HCT116 (cell line): ENCODE results near the gene PPM1H. TPM values are rescaled to one million over a fixed set of nuclear protein-coding genes. Genes with fewer than 3 reads are reported as not detected.

Source experiments
- ATAC-seq: fragments of 200-7000 bp; cut with Tn5 transposase; 2 replicates; pipeline ENCODE4 v1.9.1; 2020; ENCODE audit warnings: mild to moderate bottlenecking, moderate library complexity
- BruUV-seq: library from RNA; stranded (reverse); fragments of 400-500 nt; replicated peaks from 2 replicates; lab custom pipeline; 2021; lab: Mats Ljungman, UMichigan
- CTCF ChIA-PET: fragments of 300-600 bp; sonication (Branson Sonifier 250); formaldehyde crosslinking; loops from one replicate; lab custom pipeline; 2021; ENCODE audit warnings: antibody characterized with exemption; lab: Charles Lee
- POLR2A ChIA-PET: fragments of 300-600, 350-600 bp; sonication (Branson Sonifier 250); formaldehyde crosslinking; loops from one replicate; lab custom pipeline; 2021; ENCODE audit warnings: antibody characterized with exemption; lab: Charles Lee
- RAD21 ChIA-PET, 2 experiments: fragments of 300-600 bp; sonication (Branson Sonifier 250); formaldehyde crosslinking; loops; one replicate each; lab custom pipeline; 2023; ENCODE audit warnings: low total read pairs in 2 of 2; ENCODE audit not compliant: uncharacterized antibody in 2 of 2, unreplicated experiment in 2 of 2, low non-redundant PET in 1 of 2; lab: Charles Lee
- DNase-seq: peaks from one replicate; pipeline ENCODE4 v3.0.0-alpha.2; 2010; ENCODE audit warnings: low read depth, low spot score
- H2AFZ ChIP-seq: fragments of 200-600 bp; shearing (Covaris generic), sonication (generic); 2 replicates; pipeline ENCODE4 v1.6.1; 2017; ENCODE audit warnings: low read depth, mixed run types, mixed read lengths, antibody characterized with exemption, low read length; ENCODE audit not compliant: poor library complexity, severe bottlenecking
- H3K27ac ChIP-seq: 2 replicates; pipeline ENCODE4 v1.5.1; 2012; ENCODE audit warnings: low read depth, low read length
- H3K27me3 ChIP-seq: fragments of 200-600 bp; sonication (generic); 2 replicates; pipeline ENCODE4 v1.6.1; 2016; ENCODE audit warnings: mixed run types, low read length, mixed read lengths; ENCODE audit not compliant: insufficient read depth
- H3K36me3 ChIP-seq, 2 experiments: fragments of 200-500 bp in 1 of 2; fragments of 200-600 bp in 1 of 2; sonication (Bioruptor generic) in 1 of 2; sonication (generic) in 1 of 2; 2 replicates each; pipeline versions ENCODE4 v1.5.1 to v1.6.1; 2014 to 2016; ENCODE audit warnings: low read length in 2 of 2, inconsistent platforms in 1 of 2, mixed read lengths in 1 of 2, mixed run types in 1 of 2; ENCODE audit not compliant: insufficient read depth in 2 of 2, control insufficient read depth in 1 of 2
- H3K4me1 ChIP-seq, 2 experiments: fragments of 200-600 bp in 1 of 2; sonication (generic) in 1 of 2; 2 replicates each; pipeline versions ENCODE4 v1.5.1 to v1.6.1; 2012 to 2017; ENCODE audit warnings: low read length in 2 of 2, inconsistent platforms in 1 of 2, mild to moderate bottlenecking in 1 of 2, mixed read lengths in 1 of 2, mixed run types in 1 of 2, moderate library complexity in 1 of 2; ENCODE audit not compliant: insufficient read depth in 2 of 2, control insufficient read depth in 1 of 2
- H3K4me2 ChIP-seq: fragments of 200-600 bp; sonication (generic); 2 replicates; pipeline ENCODE4 v1.6.1; 2017; ENCODE audit warnings: mixed run types, low read length, mixed read lengths
- H3K4me3 ChIP-seq, 2 experiments: fragments of 200-600 bp in 1 of 2; sonication (generic) in 1 of 2; replicated peaks in 1 of 2; 2 replicates each; pipeline ENCODE4 v1.5.1; 2011 to 2016; ENCODE audit warnings: low read length in 2 of 2, control low read depth in 1 of 2, low read depth in 1 of 2, mild to moderate bottlenecking in 1 of 2, mixed read lengths in 1 of 2, mixed run types in 1 of 2
- H3K79me2 ChIP-seq: fragments of 200-600 bp; sonication (generic); 2 replicates; pipeline ENCODE4 v1.6.1; 2017; ENCODE audit warnings: mild to moderate bottlenecking, mixed run types, low read length, moderate library complexity, mixed read lengths; ENCODE audit not compliant: insufficient read depth
- H3K9ac ChIP-seq: fragments of 200-600 bp; sonication (generic); 2 replicates; pipeline ENCODE4 v1.6.1; 2016; ENCODE audit warnings: low read length, mixed read lengths
- H3K9me2 ChIP-seq: fragments of 200-600 bp; sonication (generic), shearing (Covaris generic); 2 replicates; pipeline ENCODE4 v1.6.1; 2017; ENCODE audit warnings: mixed run types, mild to moderate bottlenecking, moderate library complexity; ENCODE audit not compliant: insufficient read depth
- H3K9me3 ChIP-seq, 2 experiments: fragments of 200-500 bp in 1 of 2; fragments of 200-600 bp in 1 of 2; sonication (Bioruptor generic) in 1 of 2; sonication (generic) in 1 of 2; 2 replicates each; pipeline ENCODE4 v1.6.1; 2014 to 2017; ENCODE audit warnings: low read length in 2 of 2, mixed read lengths in 2 of 2, inconsistent platforms in 1 of 2, low read depth in 1 of 2, mild to moderate bottlenecking in 1 of 2, mixed run types in 1 of 2, moderate library complexity in 1 of 2; ENCODE audit not compliant: control insufficient read depth in 1 of 2, insufficient read depth in 1 of 2
- H4K20me1 ChIP-seq: fragments of 200-600 bp; sonication (generic), shearing (Covaris generic); 2 replicates; pipeline ENCODE4 v1.6.1; 2017; ENCODE audit warnings: mixed run types, mild to moderate bottlenecking, moderate library complexity; ENCODE audit not compliant: insufficient read depth
- CBX3 ChIP-seq: IDR thresholded peaks from 2 replicates; pipeline ENCODE4 v1.6.1; 2012; ENCODE audit warnings: low read depth
- CTCF ChIP-seq, 3 experiments: fragments of 200-600 bp in 1 of 3; sonication (generic) in 1 of 3; IDR thresholded peaks in 2 of 3; conservative IDR thresholded peaks in 1 of 3; 2 replicates each; pipeline ENCODE4 v1.5.1; 2012 to 2017; ENCODE audit warnings: low read depth in 2 of 3, low read length in 2 of 3, antibody characterized with exemption in 1 of 3, borderline replicate concordance in 1 of 3, control low read depth in 1 of 3, mild to moderate bottlenecking in 1 of 3, mixed read lengths in 1 of 3, mixed run types in 1 of 3, moderate library complexity in 1 of 3; ENCODE audit not compliant: insufficient read depth in 1 of 3
- EGR1 ChIP-seq: IDR thresholded peaks from 2 replicates; pipeline ENCODE4 v1.6.1; 2012; ENCODE audit warnings: low read depth
- EZH2 ChIP-seq: fragments of 200-600 bp; sonication (generic); IDR thresholded peaks from 2 replicates; pipeline ENCODE4 v1.6.1; 2017; ENCODE audit warnings: antibody characterized with exemption, mixed run types
- EZH2phosphoT487 ChIP-seq: fragments of 200-600 bp; IDR thresholded peaks from 2 replicates; pipeline ENCODE4 v1.6.1; 2018; ENCODE audit warnings: antibody characterized with exemption, borderline replicate concordance
- FOSL1 ChIP-seq: IDR thresholded peaks from 2 replicates; pipeline ENCODE4 v1.6.1; 2012; ENCODE audit warnings: low read depth
- JUND ChIP-seq: IDR thresholded peaks from 2 replicates; pipeline ENCODE4 v1.6.1; 2012
- MAX ChIP-seq: IDR thresholded peaks from 2 replicates; pipeline ENCODE4 v1.6.1; 2012
- POLR2A ChIP-seq: IDR thresholded peaks from 2 replicates; pipeline ENCODE4 v1.7.0; 2011; ENCODE audit warnings: borderline replicate concordance; ENCODE audit not compliant: insufficient read depth, insufficient read length; ENCODE audit errors: extremely low read depth
- SIN3A ChIP-seq: IDR thresholded peaks from 2 replicates; pipeline ENCODE4 v1.6.1; 2012; ENCODE audit warnings: low read depth
- SP1 ChIP-seq: IDR thresholded peaks from 2 replicates; pipeline ENCODE4 v1.6.1; 2012; ENCODE audit warnings: low read depth
- SRF ChIP-seq: IDR thresholded peaks from 2 replicates; pipeline ENCODE4 v1.6.1; 2012; ENCODE audit warnings: low read depth
- YY1 ChIP-seq: IDR thresholded peaks from 2 replicates; pipeline ENCODE4 v1.6.1; 2011; ENCODE audit warnings: low read length, low read depth, moderate library complexity, mild to moderate bottlenecking; ENCODE audit not compliant: insufficient replicate concordance; ENCODE audit errors: extremely low read depth
- ZBTB33 ChIP-seq: IDR thresholded peaks from 2 replicates; pipeline ENCODE4 v1.6.1; 2011; ENCODE audit warnings: mild to moderate bottlenecking, low read length, moderate library complexity; ENCODE audit not compliant: insufficient replicate concordance; ENCODE audit errors: extremely low read depth
- ZFX ChIP-seq: fragments of 450-650 bp; IDR thresholded peaks from 2 replicates; pipeline ENCODE4 v1.6.1; 2017
- ZNF274 ChIP-seq: fragments of 200-500 bp; sonication (Bioruptor generic); IDR thresholded peaks from 2 replicates; pipeline ENCODE4 v1.6.1; 2014; ENCODE audit warnings: mild to moderate bottlenecking, low read depth, low read length, inconsistent platforms
- intact Hi-C: fragments of 100-400 bp; cut with micrococcal nuclease; formaldehyde crosslinking; loops from 2 replicates; pipeline ENCODE4 v1.10.0; 2022
- total RNA-seq: library from RNA; stranded (reverse); gene quantifications from one replicate; pipeline ENCODE4 v1.2.1, GENCODE V29; 2021; ENCODE audit not compliant: unreplicated experiment
- TF ChIP-seq, protein P1 (sequence below): IDR thresholded peaks from 2 replicates; pipeline ENCODE4 v1.6.1; 2012; ENCODE audit warnings: low read depth

Gene PPM1H
- total RNA-seq, 1 experiment from 2014 or later: 8.0 TPM

DNA sequence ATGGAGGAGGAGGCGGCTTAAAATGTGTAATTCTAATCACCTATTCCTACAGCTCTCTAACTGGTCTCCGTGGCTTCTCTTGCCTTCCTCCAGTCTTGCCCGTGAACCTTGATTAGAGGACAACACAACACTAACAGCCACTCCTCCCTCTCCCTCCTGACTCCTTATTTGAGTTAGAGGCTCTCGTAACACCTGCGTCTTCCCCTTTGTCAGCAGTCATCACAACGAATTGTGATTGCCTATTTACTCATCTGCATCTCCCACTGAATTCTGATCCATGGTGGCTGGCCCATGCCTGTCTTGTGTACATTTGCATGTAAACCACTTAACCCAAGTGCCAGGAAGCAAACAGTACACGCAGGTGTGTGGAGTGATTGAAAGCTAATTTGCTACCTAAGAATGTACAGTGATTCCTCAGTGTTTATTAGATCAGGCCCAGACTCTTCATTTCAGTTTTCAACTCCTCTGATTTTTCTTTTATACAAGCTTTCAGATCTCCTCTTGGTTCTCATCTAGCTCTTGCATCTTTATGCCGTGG is 313.8 kb downstream of the PPM1H start (continued):
- TF ChIP-seq ZBTB33: no peak
- TF ChIP-seq YY1: no peak
- no peak for TF ChIP-seq SIN3A
- TF ChIP-seq ZFX: no peak
- no peak for TF ChIP-seq EGR1
- no peak for TF ChIP-seq SRF
- no peak for TF ChIP-seq EZH2phosphoT487
- TF ChIP-seq MAX: no peak
- no peak for TF ChIP-seq EZH2
- TF ChIP-seq ZNF274: no peak
- no peak for TF ChIP-seq CBX3
- TF ChIP-seq, all 23 proteins: peak for 0

- H3K9me2 ChIP-seq: no peaks in the 10 kb centered on the region
- no peak overlapping the region for H3K9ac ChIP-seq
- TF ChIP-seq EZH2 (no peak), ZNF274 (no peak), SP1 (no peak), CBX3 (no peak), JUND (no peak), CTCF (IDR thresholded peaks at IDR 0.05 in 2 of 3, conservative IDR thresholded peaks at IDR 0.05 in 1 of 3; ENCODE audit: borderline replicate concordance in 1 of 3, insufficient read depth in 1 of 3, low read depth in 2 of 3, low read length in 2 of 3) (no peak), POLR2A (no peak), SIN3A (no peak), FOSL1 (no peak)
- TF ChIP-seq, protein P1, sequence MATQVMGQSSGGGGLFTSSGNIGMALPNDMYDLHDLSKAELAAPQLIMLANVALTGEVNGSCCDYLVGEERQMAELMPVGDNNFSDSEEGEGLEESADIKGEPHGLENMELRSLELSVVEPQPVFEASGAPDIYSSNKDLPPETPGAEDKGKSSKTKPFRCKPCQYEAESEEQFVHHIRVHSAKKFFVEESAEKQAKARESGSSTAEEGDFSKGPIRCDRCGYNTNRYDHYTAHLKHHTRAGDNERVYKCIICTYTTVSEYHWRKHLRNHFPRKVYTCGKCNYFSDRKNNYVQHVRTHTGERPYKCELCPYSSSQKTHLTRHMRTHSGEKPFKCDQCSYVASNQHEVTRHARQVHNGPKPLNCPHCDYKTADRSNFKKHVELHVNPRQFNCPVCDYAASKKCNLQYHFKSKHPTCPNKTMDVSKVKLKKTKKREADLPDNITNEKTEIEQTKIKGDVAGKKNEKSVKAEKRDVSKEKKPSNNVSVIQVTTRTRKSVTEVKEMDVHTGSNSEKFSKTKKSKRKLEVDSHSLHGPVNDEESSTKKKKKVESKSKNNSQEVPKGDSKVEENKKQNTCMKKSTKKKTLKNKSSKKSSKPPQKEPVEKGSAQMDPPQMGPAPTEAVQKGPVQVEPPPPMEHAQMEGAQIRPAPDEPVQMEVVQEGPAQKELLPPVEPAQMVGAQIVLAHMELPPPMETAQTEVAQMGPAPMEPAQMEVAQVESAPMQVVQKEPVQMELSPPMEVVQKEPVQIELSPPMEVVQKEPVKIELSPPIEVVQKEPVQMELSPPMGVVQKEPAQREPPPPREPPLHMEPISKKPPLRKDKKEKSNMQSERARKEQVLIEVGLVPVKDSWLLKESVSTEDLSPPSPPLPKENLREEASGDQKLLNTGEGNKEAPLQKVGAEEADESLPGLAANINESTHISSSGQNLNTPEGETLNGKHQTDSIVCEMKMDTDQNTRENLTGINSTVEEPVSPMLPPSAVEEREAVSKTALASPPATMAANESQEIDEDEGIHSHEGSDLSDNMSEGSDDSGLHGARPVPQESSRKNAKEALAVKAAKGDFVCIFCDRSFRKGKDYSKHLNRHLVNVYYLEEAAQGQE: no peak
- ChIA-PET CTCF (no interaction called here), POLR2A (interaction anchor here (0.7 kb wide), 1 partner anchor 16 kb away, joined by 3 read pairs; no protein-coding TSS in a partner anchor), RAD21 (no interaction called here)
- intact Hi-C loops: no loop called here
- H3K79me2 ChIP-seq: no peaks in the 10 kb centered on the region
- H3K4me3 ChIP-seq: no peak overlapping the region
- DNase-seq (no peak), ATAC-seq (no peak)
- H3K9me3 ChIP-seq: no peaks in the 10 kb centered on the region
- peaks cover 0 to 3% of the 10 kb centered on the region in 2 experiments; a peak in 1 of 4 replicates for H3K4me1 ChIP-seq
- no peak overlapping the region for H2AFZ ChIP-seq
- no peaks in the 10 kb centered on the region for H4K20me1 ChIP-seq
- no TSS peak for BruUV-seq
- no peak overlapping the region for H3K4me2 ChIP-seq
- H3K27ac ChIP-seq: no peak overlapping the region
- H3K27me3 ChIP-seq: no peaks in the 10 kb centered on the region
- H3K36me3 ChIP-seq: no peaks in the 10 kb centered on the region
Measured at GRCh38 chr12:62618930-62619329, 316.0 kb downstream of the PPM1H start.
